HEK293 (cell line): ENCODE measurements around the gene ARHGAP21.

ENCODE experiments used
- CTCF ChIA-PET: fragments of 350-600 bp; formaldehyde crosslinking; extraction: SDS; loops from one replicate; lab custom pipeline; 2021; ENCODE audit warnings: antibody characterized with exemption; lab: Yijun Ruan, JAX
- POLR2A ChIA-PET: fragments of 300-600 bp; formaldehyde crosslinking; extraction: SDS; loops from one replicate; lab custom pipeline; 2020; ENCODE audit warnings: antibody characterized with exemption, inconsistent platforms; lab: Yijun Ruan, JAX
- H3K27ac ChIP-seq: fragments of 200-500 bp; sonication (Bioruptor generic); 2 replicates; pipeline ENCODE4 v1.5.1; 2014; ENCODE audit warnings: low read depth, low read length, control low read depth, inconsistent platforms; ENCODE audit errors: extremely low read depth
- H3K36me3 ChIP-seq, 2 experiments: fragments of 200-500 bp in 1 of 2; sonication (Bioruptor generic) in 1 of 2; 1 replicate in 1 of 2; 2 replicates in 1 of 2; pipeline ENCODE4 v1.5.1; 2014 to 2017; ENCODE audit warnings: inconsistent platforms in 2 of 2, low read length in 2 of 2; ENCODE audit not compliant: control insufficient read depth in 2 of 2, insufficient read depth in 1 of 2
- H3K4me1 ChIP-seq: fragments of 200-500 bp; sonication (Bioruptor generic); 2 replicates; pipeline ENCODE4 v1.5.1; 2014; ENCODE audit warnings: mild to moderate bottlenecking, low read length, inconsistent platforms; ENCODE audit not compliant: control insufficient read depth, insufficient read depth
- H3K4me3 ChIP-seq: 2 replicates; pipeline ENCODE4 v1.5.1; 2011; ENCODE audit warnings: low read depth, mild to moderate bottlenecking, control low read depth, low read length, moderate library complexity
- H3K9me3 ChIP-seq: fragments of 200-500 bp; sonication (Bioruptor generic); 2 replicates; pipeline ENCODE4 v1.5.1; 2014; ENCODE audit warnings: low read depth, low read length, inconsistent platforms; ENCODE audit not compliant: control insufficient read depth, insufficient read depth
- BCL11A ChIP-seq: fragments of 450-650 bp; formaldehyde crosslinking; IDR thresholded peaks from 2 replicates; pipeline ENCODE4 v1.5.1; 2016; ENCODE audit warnings: low read depth, missing biosample characterization, missing genetic modification characterization
- MEIS1 ChIP-seq: sonication (generic); formaldehyde crosslinking; IDR thresholded peaks from 2 replicates; pipeline ENCODE4 v1.8.1; 2022; ENCODE audit warnings: missing genetic modification reagents, mild to moderate bottlenecking, borderline replicate concordance
- ZBTB8A ChIP-seq: fragments of 450-650 bp; formaldehyde crosslinking; IDR thresholded peaks from 2 replicates; pipeline ENCODE4 v1.5.1; 2016; ENCODE audit warnings: missing biosample characterization, missing genetic modification characterization
- ZFP37 ChIP-seq: fragments of 450-650 bp; formaldehyde crosslinking; IDR thresholded peaks from 2 replicates; pipeline ENCODE4 v1.5.1; 2016; ENCODE audit warnings: missing biosample characterization, missing genetic modification characterization
- ZNF214 ChIP-seq: fragments of 450-650 bp; formaldehyde crosslinking; IDR thresholded peaks from 2 replicates; pipeline ENCODE4 v1.5.1; 2017; ENCODE audit warnings: missing biosample characterization, mild to moderate bottlenecking, missing genetic modification characterization, borderline replicate concordance
- ZNF391 ChIP-seq: fragments of 450-650 bp; formaldehyde crosslinking; IDR thresholded peaks from 2 replicates; pipeline ENCODE4 v1.5.1; 2016; ENCODE audit warnings: low read depth, missing biosample characterization, missing genetic modification characterization, borderline replicate concordance
- ZNF394 ChIP-seq: fragments of 450-650 bp; formaldehyde crosslinking; IDR thresholded peaks from 2 replicates; pipeline ENCODE4 v1.5.1; 2016; ENCODE audit warnings: missing biosample characterization, missing genetic modification characterization, mild to moderate bottlenecking, moderate library complexity, borderline replicate concordance
- ZNF416 ChIP-seq: fragments of 450-650 bp; formaldehyde crosslinking; IDR thresholded peaks from 2 replicates; pipeline ENCODE4 v1.5.1; 2016; ENCODE audit warnings: missing biosample characterization, missing genetic modification characterization
- ZNF433 ChIP-seq: fragments of 450-650 bp; formaldehyde crosslinking; IDR thresholded peaks from 2 replicates; pipeline ENCODE4 v1.5.1; 2016; ENCODE audit warnings: missing biosample characterization, missing genetic modification characterization, low read depth
- ZNF473 ChIP-seq: fragments of 450-650 bp; formaldehyde crosslinking; IDR thresholded peaks from 2 replicates; pipeline ENCODE4 v1.5.1; 2017; ENCODE audit warnings: missing biosample characterization, missing genetic modification characterization
- ZNF549 ChIP-seq: fragments of 450-650 bp; IDR thresholded peaks from 2 replicates; pipeline ENCODE4 v1.5.1; 2018; ENCODE audit warnings: missing biosample characterization, missing genetic modification characterization, mild to moderate bottlenecking, inconsistent platforms, moderate library complexity
- ZNF558 ChIP-seq: fragments of 450-650 bp; formaldehyde crosslinking; IDR thresholded peaks from 2 replicates; pipeline ENCODE4 v1.5.1; 2016; ENCODE audit warnings: missing biosample characterization, missing genetic modification characterization
- ZNF596 ChIP-seq: fragments of 450-650 bp; IDR thresholded peaks from 2 replicates; pipeline ENCODE4 v1.5.0; 2018; ENCODE audit warnings: missing biosample characterization, mild to moderate bottlenecking, missing genetic modification characterization, moderate library complexity
- ZNF626 ChIP-seq: fragments of 450-650 bp; sonication (Bioruptor Pico); formaldehyde crosslinking; IDR thresholded peaks from 2 replicates; pipeline ENCODE4 v1.5.1; 2018; ENCODE audit warnings: missing biosample characterization, missing genetic modification characterization, inconsistent platforms
- ZNF629 ChIP-seq: fragments of 450-650 bp; formaldehyde crosslinking; IDR thresholded peaks from 2 replicates; pipeline ENCODE4 v1.5.1; 2017; ENCODE audit warnings: missing biosample characterization, missing genetic modification characterization
- ZNF670 ChIP-seq: fragments of 450-650 bp; formaldehyde crosslinking; IDR thresholded peaks from 2 replicates; pipeline ENCODE4 v1.5.1; 2016; ENCODE audit warnings: missing biosample characterization, missing genetic modification characterization, low read depth
- ZNF677 ChIP-seq: fragments of 450-650 bp; IDR thresholded peaks from 2 replicates; pipeline ENCODE4 v1.5.0; 2018; ENCODE audit warnings: missing biosample characterization, mild to moderate bottlenecking, missing genetic modification characterization, moderate library complexity
- ZNF792 ChIP-seq: fragments of 450-650 bp; formaldehyde crosslinking; IDR thresholded peaks from 2 replicates; pipeline ENCODE4 v1.5.1; 2016; ENCODE audit warnings: missing biosample characterization, missing genetic modification characterization
- TF ChIP-seq, protein P1 (sequence below): IDR thresholded peaks from 2 replicates; pipeline ENCODE4 v1.6.1; 2011; ENCODE audit warnings: mild to moderate bottlenecking, low read depth, low read length, borderline replicate concordance
- TF ChIP-seq, protein P2 (sequence below): fragments of 450-650 bp; formaldehyde crosslinking; IDR thresholded peaks from 2 replicates; pipeline ENCODE4 v1.5.1; 2017; ENCODE audit warnings: missing biosample characterization, missing genetic modification characterization
- TF ChIP-seq, protein P3 (sequence below): fragments of 450-650 bp; formaldehyde crosslinking; IDR thresholded peaks from 2 replicates; pipeline ENCODE4 v1.5.1; 2016; ENCODE audit warnings: missing biosample characterization, missing genetic modification characterization
- TF ChIP-seq, protein P4 (sequence below): fragments of 450-650 bp; formaldehyde crosslinking; IDR thresholded peaks from 2 replicates; pipeline ENCODE4 v1.5.1; 2017; ENCODE audit warnings: missing biosample characterization, missing genetic modification characterization
- TF ChIP-seq, protein P5 (sequence below): fragments of 450-650 bp; formaldehyde crosslinking; IDR thresholded peaks from 2 replicates; pipeline ENCODE4 v1.5.1; 2017; ENCODE audit warnings: missing biosample characterization, missing genetic modification characterization
- TF ChIP-seq, protein P6 (sequence below): fragments of 450-650 bp; formaldehyde crosslinking; IDR thresholded peaks from 2 replicates; pipeline ENCODE4 v1.5.1; 2016; ENCODE audit warnings: missing biosample characterization, missing genetic modification characterization

Gene ARHGAP21

DNA sequence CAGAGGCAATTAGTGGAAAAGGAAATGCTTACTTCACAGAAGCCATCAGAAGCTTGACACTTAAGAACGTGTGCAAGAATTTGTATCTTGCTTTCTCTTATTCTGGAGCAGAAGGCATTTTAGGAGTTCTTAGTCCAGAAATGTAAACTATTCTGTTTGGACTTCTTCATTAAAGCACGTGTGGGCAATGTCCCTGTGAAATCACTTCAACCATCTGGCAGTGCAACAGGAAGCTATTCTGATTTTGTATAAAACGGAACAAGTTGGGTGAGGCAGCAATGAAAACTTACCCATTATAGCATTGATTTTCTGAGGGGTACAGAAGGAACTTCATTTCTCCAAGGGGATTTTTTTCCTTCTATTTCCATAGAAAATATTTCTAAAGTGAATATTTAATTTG, 21.3 kb upstream of the ARHGAP21 start (continued):
- TF ChIP-seq ZNF549: no peak
- TF ChIP-seq ZNF792 (tag by site-specific recombination): no peak
- no peak for TF ChIP-seq BCL11A

DNA sequence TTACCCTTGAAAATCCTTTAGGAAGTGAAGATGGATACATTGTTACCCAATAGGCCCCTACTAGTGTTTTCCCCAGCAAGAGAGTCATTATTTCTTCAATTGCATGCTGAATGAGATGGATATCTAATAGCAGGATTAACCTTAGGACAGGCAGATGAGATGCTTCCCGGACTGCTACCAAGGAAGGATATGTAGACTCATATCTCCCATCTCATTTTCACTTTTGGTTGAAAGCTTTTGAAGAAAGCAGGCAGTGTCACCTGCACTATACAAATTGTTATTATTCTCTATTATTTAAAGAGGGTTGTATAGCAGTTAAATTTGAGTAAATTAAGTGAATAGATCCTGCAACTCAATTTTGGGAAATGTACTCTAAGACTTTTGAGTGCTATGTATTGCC, 17.0 kb upstream of the ARHGAP21 start:
- POLR2A ChIA-PET: no interaction called here

DNA sequence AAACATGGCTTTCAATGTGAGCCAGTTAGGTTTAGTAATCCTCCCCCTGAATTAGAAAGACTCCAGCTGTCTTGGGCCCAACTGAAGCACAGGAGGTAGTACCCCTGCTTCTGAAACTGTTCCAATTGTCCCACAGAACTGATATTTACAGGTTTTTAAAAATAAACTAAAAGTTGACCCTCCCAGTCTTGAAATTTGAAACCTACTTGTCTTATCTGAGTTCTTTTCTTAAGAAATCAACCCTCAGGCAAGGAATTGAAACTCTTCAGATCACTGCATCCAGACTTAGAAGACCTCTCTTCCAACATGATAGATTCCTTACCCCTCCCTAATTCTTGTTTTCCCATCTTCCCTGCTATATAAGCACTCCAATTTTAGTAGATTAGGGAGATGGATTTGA, 13.3 kb upstream of the ARHGAP21 start:
- Histone ChIP-seq H3K36me3 (no peaks in the 10 kb centered on the region), H3K27ac (no peak overlapping the region), H3K4me3 (no peak overlapping the region), H3K4me1 (peaks cover 10% of the 10 kb centered on the region), H3K9me3 (no peaks in the 10 kb centered on the region)
- ChIA-PET POLR2A (no interaction called here), CTCF (interaction anchor here (0.6 kb wide), 2 partner anchors 14 to 363 kb away, joined by 3 to 5 read pairs; no protein-coding TSS in a partner anchor)
- no peak for TF ChIP-seq ZNF433 (tag by site-specific recombination)
- no peak for TF ChIP-seq ZNF596 (tag by site-specific recombination)
- TF ChIP-seq ZNF394: no peak
- TF ChIP-seq ZNF626: no peak
- TF ChIP-seq, protein P1, sequence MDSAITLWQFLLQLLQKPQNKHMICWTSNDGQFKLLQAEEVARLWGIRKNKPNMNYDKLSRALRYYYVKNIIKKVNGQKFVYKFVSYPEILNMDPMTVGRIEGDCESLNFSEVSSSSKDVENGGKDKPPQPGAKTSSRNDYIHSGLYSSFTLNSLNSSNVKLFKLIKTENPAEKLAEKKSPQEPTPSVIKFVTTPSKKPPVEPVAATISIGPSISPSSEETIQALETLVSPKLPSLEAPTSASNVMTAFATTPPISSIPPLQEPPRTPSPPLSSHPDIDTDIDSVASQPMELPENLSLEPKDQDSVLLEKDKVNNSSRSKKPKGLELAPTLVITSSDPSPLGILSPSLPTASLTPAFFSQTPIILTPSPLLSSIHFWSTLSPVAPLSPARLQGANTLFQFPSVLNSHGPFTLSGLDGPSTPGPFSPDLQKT: no peak
- no peak for TF ChIP-seq ZFP37 (tag by site-specific recombination)
- TF ChIP-seq, protein P2, sequence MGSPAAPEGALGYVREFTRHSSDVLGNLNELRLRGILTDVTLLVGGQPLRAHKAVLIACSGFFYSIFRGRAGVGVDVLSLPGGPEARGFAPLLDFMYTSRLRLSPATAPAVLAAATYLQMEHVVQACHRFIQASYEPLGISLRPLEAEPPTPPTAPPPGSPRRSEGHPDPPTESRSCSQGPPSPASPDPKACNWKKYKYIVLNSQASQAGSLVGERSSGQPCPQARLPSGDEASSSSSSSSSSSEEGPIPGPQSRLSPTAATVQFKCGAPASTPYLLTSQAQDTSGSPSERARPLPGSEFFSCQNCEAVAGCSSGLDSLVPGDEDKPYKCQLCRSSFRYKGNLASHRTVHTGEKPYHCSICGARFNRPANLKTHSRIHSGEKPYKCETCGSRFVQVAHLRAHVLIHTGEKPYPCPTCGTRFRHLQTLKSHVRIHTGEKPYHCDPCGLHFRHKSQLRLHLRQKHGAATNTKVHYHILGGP: no peak
- TF ChIP-seq, protein P3, sequence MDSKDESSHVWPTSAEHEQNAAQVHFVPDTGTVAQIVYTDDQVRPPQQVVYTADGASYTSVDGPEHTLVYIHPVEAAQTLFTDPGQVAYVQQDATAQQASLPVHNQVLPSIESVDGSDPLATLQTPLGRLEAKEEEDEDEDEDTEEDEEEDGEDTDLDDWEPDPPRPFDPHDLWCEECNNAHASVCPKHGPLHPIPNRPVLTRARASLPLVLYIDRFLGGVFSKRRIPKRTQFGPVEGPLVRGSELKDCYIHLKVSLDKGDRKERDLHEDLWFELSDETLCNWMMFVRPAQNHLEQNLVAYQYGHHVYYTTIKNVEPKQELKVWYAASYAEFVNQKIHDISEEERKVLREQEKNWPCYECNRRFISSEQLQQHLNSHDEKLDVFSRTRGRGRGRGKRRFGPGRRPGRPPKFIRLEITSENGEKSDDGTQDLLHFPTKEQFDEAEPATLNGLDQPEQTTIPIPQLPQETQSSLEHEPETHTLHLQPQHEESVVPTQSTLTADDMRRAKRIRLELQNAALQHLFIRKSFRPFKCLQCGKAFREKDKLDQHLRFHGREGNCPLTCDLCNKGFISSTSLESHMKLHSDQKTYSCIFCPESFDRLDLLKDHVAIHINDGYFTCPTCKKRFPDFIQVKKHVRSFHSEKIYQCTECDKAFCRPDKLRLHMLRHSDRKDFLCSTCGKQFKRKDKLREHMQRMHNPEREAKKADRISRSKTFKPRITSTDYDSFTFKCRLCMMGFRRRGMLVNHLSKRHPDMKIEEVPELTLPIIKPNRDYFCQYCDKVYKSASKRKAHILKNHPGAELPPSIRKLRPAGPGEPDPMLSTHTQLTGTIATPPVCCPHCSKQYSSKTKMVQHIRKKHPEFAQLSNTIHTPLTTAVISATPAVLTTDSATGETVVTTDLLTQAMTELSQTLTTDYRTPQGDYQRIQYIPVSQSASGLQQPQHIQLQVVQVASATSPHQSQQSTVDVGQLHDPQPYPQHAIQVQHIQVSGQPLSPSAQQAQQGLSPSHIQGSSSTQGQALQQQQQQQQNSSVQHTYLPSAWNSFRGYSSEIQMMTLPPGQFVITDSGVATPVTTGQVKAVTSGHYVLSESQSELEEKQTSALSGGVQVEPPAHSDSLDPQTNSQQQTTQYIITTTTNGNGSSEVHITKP: peak; percentile 51
- TF ChIP-seq MEIS1 (CRISPR knock-in tag): no peak
- no peak for TF ChIP-seq ZNF670 (tag by site-specific recombination)
- TF ChIP-seq, protein P4, sequence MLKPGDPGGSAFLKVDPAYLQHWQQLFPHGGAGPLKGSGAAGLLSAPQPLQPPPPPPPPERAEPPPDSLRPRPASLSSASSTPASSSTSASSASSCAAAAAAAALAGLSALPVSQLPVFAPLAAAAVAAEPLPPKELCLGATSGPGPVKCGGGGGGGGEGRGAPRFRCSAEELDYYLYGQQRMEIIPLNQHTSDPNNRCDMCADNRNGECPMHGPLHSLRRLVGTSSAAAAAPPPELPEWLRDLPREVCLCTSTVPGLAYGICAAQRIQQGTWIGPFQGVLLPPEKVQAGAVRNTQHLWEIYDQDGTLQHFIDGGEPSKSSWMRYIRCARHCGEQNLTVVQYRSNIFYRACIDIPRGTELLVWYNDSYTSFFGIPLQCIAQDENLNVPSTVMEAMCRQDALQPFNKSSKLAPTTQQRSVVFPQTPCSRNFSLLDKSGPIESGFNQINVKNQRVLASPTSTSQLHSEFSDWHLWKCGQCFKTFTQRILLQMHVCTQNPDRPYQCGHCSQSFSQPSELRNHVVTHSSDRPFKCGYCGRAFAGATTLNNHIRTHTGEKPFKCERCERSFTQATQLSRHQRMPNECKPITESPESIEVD: peak; percentile 56
- TF ChIP-seq, protein P5, sequence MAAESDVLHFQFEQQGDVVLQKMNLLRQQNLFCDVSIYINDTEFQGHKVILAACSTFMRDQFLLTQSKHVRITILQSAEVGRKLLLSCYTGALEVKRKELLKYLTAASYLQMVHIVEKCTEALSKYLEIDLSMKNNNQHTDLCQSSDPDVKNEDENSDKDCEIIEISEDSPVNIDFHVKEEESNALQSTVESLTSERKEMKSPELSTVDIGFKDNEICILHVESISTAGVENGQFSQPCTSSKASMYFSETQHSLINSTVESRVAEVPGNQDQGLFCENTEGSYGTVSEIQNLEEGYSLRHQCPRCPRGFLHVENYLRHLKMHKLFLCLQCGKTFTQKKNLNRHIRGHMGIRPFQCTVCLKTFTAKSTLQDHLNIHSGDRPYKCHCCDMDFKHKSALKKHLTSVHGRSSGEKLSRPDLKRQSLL (tag by site-specific recombination): no peak
- TF ChIP-seq ZNF629 (tag by site-specific recombination): no peak
- no peak for TF ChIP-seq ZNF214 (tag by site-specific recombination)
- no peak for TF ChIP-seq ZNF416 (tag by site-specific recombination)
- no peak for TF ChIP-seq ZNF473 (tag by site-specific recombination)
- no peak for TF ChIP-seq ZNF391 (tag by site-specific recombination)
- TF ChIP-seq ZNF677 (tag by site-specific recombination): peak; percentile 43; the same call in 1 of the 2 replicates

More for the DNA sequence above, 17.0 kb upstream of the ARHGAP21 start:
- H3K36me3 ChIP-seq: no peaks in the 10 kb centered on the region
- peaks cover 10% of the 10 kb centered on the region for H3K4me1 ChIP-seq
- TF ChIP-seq, protein P6, sequence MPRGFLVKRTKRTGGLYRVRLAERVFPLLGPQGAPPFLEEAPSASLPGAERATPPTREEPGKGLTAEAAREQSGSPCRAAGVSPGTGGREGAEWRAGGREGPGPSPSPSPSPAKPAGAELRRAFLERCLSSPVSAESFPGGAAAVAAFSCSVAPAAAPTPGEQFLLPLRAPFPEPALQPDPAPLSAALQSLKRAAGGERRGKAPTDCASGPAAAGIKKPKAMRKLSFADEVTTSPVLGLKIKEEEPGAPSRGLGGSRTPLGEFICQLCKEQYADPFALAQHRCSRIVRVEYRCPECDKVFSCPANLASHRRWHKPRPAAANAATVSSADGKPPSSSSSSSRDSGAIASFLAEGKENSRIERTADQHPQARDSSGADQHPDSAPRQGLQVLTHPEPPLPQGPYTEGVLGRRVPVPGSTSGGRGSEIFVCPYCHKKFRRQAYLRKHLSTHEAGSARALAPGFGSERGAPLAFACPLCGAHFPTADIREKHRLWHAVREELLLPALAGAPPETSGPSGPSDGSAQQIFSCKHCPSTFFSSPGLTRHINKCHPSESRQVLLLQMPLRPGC (tag by site-specific recombination): no peak
- no peak for TF ChIP-seq ZBTB8A (tag by site-specific recombination)
- peak; percentile 98 for TF ChIP-seq ZNF558 (tag by site-specific recombination)
- no peaks in the 10 kb centered on the region for H3K9me3 ChIP-seq
- no peak overlapping the region for H3K27ac ChIP-seq
- H3K4me3 ChIP-seq: no peak overlapping the region
- CTCF ChIA-PET: no interaction called here
